B cell (primary cell): ENCODE data around the gene CITED4.
"Not testable (repeated sequence)": the region's sequence is repeated elsewhere in the genome, so short reads cannot be mapped to it uniquely, and the experiment has no call there.

ENCODE experiments used
- CTCF ChIP-seq: fragments of 200-600 bp; IDR thresholded peaks from one replicate; pipeline ENCODE4 v1.8.0; 2022; ENCODE audit warnings: antibody characterized with exemption, mild to moderate bottlenecking
- EZH2 ChIP-seq: IDR thresholded peaks from 2 replicates; pipeline ENCODE4 v1.6.1; 2012; ENCODE audit warnings: borderline replicate concordance, low read depth, mild to moderate bottlenecking, moderate library complexity, low read length; ENCODE audit not compliant: insufficient read depth, poor library complexity, severe bottlenecking

- not testable (repeated sequence) for TF ChIP-seq CTCF, EZH2
Observed at GRCh38 chr1:40894858-40895257, 32.7 kb upstream of the CITED4 start.
